Hair follicular keratinocyte (primary cell): Measurements from ENCODE around the gene CDX1. TPM values are rescaled to one million over a fixed set of nuclear protein-coding genes. Genes with fewer than 3 reads are reported as not detected.

ENCODE experiments used
- total RNA-seq: library from RNA; depleted of rRNA; stranded (reverse); fragments of >200 nt; gene quantifications from 2 replicates; pipeline ENCODE4 v1.2.3, GENCODE V29; 2015

The CDX1 gene
- total RNA-seq = not detected in 2 replicates

DNA sequence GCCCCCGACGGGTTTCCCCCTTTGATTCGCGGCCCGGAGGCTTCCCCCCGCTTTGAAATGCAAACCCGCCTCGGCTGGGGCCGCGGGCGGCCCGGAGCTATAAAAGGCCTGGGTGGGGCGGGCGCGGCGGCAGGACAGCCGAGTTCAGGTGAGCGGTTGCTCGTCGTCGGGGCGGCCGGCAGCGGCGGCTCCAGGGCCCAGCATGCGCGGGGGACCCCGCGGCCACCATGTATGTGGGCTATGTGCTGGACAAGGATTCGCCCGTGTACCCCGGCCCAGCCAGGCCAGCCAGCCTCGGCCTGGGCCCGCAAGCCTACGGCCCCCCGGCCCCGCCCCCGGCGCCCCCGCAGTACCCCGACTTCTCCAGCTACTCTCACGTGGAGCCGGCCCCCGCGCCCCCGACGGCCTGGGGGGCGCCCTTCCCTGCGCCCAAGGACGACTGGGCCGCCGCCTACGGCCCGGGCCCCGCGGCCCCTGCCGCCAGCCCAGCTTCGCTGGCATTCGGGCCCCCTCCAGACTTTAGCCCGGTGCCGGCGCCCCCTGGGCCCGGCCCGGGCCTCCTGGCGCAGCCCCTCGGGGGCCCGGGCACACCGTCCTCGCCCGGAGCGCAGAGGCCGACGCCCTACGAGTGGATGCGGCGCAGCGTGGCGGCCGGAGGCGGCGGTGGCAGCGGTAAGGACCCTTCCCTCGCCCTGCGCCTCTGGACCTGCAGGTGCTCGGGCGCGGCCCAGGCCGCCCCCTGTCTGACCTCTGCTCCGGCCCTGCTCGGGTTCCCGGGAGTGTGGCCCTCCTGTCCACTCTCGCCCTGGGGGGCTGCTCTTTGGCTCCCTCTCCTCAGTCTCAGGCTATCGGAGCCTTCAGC lies at the start of gene CDX1:
Gene CDX1, plus strand, starts transcription at position 129 of the 862 bp plus-strand sequence. Its CDS starts 99 bp downstream, at position 228.

DNA sequence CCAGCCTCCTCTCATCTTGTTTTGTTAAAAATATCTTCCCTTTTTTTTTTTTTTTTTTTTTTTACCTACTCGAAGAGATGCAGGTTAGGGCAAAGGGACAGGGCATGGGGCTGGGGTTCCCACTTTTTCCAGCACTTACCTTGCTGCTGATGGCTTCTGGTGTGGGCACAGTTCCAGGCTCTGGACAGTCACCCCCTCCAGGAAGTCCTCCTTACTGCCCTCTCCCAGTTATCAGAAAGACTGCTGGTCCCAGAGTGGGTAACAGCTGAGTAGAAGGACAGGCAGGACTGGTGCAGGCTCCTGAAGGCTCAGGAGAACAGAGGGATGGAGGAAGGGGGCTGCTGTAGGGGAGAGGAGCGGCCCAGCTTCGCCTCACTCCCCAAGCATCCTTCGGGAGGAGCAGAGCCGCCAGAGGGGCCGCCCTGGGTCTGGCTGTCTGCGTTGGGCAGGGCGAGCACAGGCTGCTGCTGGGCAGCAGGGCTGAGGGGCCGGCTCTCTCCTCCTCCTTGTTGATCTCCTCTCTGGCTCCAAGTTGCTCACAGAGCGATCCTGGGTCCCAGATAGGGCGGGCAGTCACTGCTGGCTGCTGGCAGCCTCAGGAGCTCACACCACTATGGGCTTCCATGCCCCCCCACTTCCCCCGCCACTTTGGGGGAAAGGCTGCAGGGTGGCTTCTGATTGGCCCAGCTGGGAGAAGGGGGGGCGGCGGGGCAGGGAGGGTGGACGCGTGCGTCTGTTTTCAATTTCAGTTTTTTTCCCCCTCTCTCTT lies 11.1 kb upstream of the CDX1 start, which contains the start of gene PDGFRB:
Gene PDGFRB, minus strand, starts transcription at position 588 of the 769 bp plus-strand sequence. CDS start 18,798 bp downstream, outside the sequence.

DNA sequence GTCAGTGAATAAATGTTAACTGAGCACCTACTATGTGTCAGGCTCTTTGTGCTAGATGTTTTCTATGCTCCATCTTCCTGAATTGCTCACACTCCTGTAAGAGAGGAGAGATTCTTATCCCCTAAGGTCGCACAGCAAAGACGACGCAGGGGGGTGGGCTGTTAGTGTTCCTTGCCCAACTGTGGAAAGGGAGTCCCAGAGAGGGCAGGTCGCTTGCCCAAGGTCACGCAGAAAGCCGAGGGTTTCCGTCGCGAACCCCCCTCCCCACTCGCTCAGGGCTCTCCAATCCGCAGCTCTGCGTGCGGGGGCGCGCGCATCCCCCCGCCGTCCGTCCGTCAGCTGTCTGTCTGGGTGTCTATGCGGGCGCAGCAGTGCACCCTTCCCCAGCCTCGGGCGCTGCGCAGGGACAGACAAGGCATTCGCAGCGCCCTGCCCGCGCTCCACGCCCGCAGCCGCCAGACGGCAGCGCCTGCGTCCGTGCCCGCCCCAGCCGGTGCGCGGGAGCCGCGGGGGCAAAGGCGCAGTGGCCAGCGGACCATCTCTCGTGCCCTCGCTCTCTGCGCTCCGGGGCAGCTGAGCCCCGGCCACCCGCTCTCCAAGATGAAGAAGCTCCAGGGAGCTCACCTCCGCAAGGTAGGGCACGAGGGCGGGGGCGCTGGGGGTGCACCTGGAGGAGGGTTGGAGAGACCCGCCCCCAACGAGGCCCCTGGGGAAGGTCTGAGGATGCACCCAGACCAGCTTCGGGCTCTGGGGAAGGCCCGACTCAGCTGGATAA lies 23.3 kb downstream of the CDX1 start, which contains the start of gene SLC6A7:
Gene SLC6A7, plus strand, starts transcription at position 335 of the 775 bp plus-strand sequence. Its CDS starts 266 bp downstream, at position 601.

Other genes with a start within 250 kb of the CDX1 start
- gene PDE6A, start 222.0 kb upstream of the CDX1 start, total RNA-seq = under 0.01 TPM in 1 of 2 replicates, not detected in the other
- 6.0 and 6.5 TPM in 2 replicates for gene SLC26A2, start 206.0 kb upstream of the CDX1 start, total RNA-seq
- gene TIGD6, start 166.1 kb upstream of the CDX1 start, total RNA-seq = 2.3 and 4.2 TPM in 2 replicates
- 37.6 and 43.0 TPM in 2 replicates for gene HMGXB3, start 166.0 kb upstream of the CDX1 start, total RNA-seq
- under 0.01 TPM in 1 of 2 replicates, not detected in the other for gene CSF1R, start 80.2 kb upstream of the CDX1 start, total RNA-seq
- 0.23 and 3.3 TPM in 2 replicates for gene PDGFRB, start 10.9 kb upstream of the CDX1 start, total RNA-seq
- not detected in 2 replicates for gene SLC6A7, start 23.3 kb downstream of the CDX1 start, total RNA-seq
- under 0.01 and 0.08 TPM in 2 replicates for gene CAMK2A, start 123.0 kb downstream of the CDX1 start, total RNA-seq
- 12.7 and 16.7 TPM in 2 replicates for gene ARSI, start 136.1 kb downstream of the CDX1 start, total RNA-seq
- 25.9 and 83.3 TPM in 2 replicates for gene TCOF1, start 190.9 kb downstream of the CDX1 start, total RNA-seq
- 14.0 and 20.6 TPM in 2 replicates for gene CD74, start 246.1 kb downstream of the CDX1 start, total RNA-seq